GM12878 (cell line): Measurements from ENCODE around the gene JAG1. TPM values are rescaled to one million over a fixed set of nuclear protein-coding genes. Genes with fewer than 3 reads are reported as not detected.

Experiments
- ATF7 ChIP-seq: fragments of 450-650 bp; IDR thresholded peaks from 2 replicates; pipeline ENCODE4 v1.6.1; 2016; ENCODE audit warnings: low read depth, mild to moderate bottlenecking
- BMI1 ChIP-seq: fragments of 450-650 bp; IDR thresholded peaks from 2 replicates; pipeline ENCODE4 v1.6.1; 2016; ENCODE audit warnings: mild to moderate bottlenecking, moderate library complexity, borderline replicate concordance
- CEBPB ChIP-seq, 2 experiments: fragments of 150-350 bp in 1 of 2; IDR thresholded peaks; 2 replicates each; pipeline ENCODE4 v1.6.1; 2012 to 2014; ENCODE audit warnings: low read depth in 2 of 2, low read length in 2 of 2, borderline replicate concordance in 1 of 2, inconsistent platforms in 1 of 2
- CREM ChIP-seq: IDR thresholded peaks from 2 replicates; pipeline ENCODE4 v1.6.1; 2014; ENCODE audit warnings: antibody characterized with exemption, low read depth
- ETV6 ChIP-seq, 2 experiments: fragments of 450-650 bp in 1 of 2; IDR thresholded peaks in 1 of 2; conservative IDR thresholded peaks in 1 of 2; 2 replicates each; pipeline ENCODE4 v1.6.1; 2014; ENCODE audit warnings: antibody characterized with exemption in 1 of 2, borderline replicate concordance in 1 of 2, low read depth in 1 of 2, mild to moderate bottlenecking in 1 of 2, moderate library complexity in 1 of 2
- HDGF ChIP-seq: fragments of 450-650 bp; IDR thresholded peaks from 2 replicates; pipeline ENCODE4 v1.6.1; 2016; ENCODE audit warnings: antibody characterized with exemption
- IKZF2 ChIP-seq, 2 experiments: fragments of 450-650 bp; IDR thresholded peaks; 2 replicates each; pipeline ENCODE4 v1.6.1; 2017; ENCODE audit warnings: mild to moderate bottlenecking in 2 of 2, moderate library complexity in 2 of 2
- NR2F1 ChIP-seq: fragments of 450-650 bp; conservative IDR thresholded peaks from 2 replicates; pipeline ENCODE4 v1.6.1; 2017; ENCODE audit warnings: mild to moderate bottlenecking
- RAD21 ChIP-seq: IDR thresholded peaks from 2 replicates; pipeline ENCODE4 v1.6.1; 2011; ENCODE audit warnings: mild to moderate bottlenecking, low read depth, low read length, moderate library complexity; ENCODE audit not compliant: insufficient read depth
- SMC3 ChIP-seq: IDR thresholded peaks from 2 replicates; pipeline ENCODE4 v1.6.1; 2011; ENCODE audit warnings: low read length, improper control_type of control experiment, borderline replicate concordance
- TCF12 ChIP-seq: IDR thresholded peaks from 2 replicates; pipeline ENCODE4 v1.6.1; 2011; ENCODE audit warnings: low read depth, mild to moderate bottlenecking, low read length
- TCF7 ChIP-seq: IDR thresholded peaks from 2 replicates; pipeline ENCODE4 v1.6.1; 2014; ENCODE audit warnings: antibody characterized with exemption, borderline replicate concordance
- YBX1 ChIP-seq: fragments of 450-650 bp; IDR thresholded peaks from 2 replicates; pipeline ENCODE4 v1.6.1; 2016; ENCODE audit warnings: antibody characterized with exemption
- polyA plus RNA-seq, 11 experiments: library from polyadenylated mRNA; depleted of rRNA in 4 of 11; unstranded in 6 of 11; stranded (reverse) in 5 of 11; fragments of >200 nt; fragmentation: Nextera tagmentation in 4 of 11; fragmentation: Illumina TruSeq in 1 of 11; extraction: Ambion mirVana in 4 of 11; extraction: Trizol in 1 of 11; gene quantifications; 1 replicate in 1 of 11; 2 replicates in 10 of 11; pipeline versions ENCODE4 v1.2.1 to v1.2.3, GENCODE V29; 2011 to 2016; ENCODE audit warnings: inconsistent platforms in 2 of 11, missing spikeins in 2 of 11, low read depth in 1 of 11
- total RNA-seq, 4 experiments: library from RNA; depleted of rRNA in 3 of 4; stranded (reverse); fragments of >200 nt in 3 of 4; fragmentation: Illumina TruSeq in 1 of 4; extraction: Trizol in 1 of 4; gene quantifications; 2 replicates each; pipeline versions ENCODE4 v1.2.1 to v1.2.3, GENCODE V29; 2013 to 2021
- TF ChIP-seq, protein P1 (sequence below): fragments of 150-350 bp; IDR thresholded peaks from 2 replicates; pipeline ENCODE4 v1.6.1; 2014; ENCODE audit warnings: mild to moderate bottlenecking, low read depth, low read length
- TF ChIP-seq, protein P2 (sequence below): fragments of 450-650 bp; IDR thresholded peaks from 2 replicates; pipeline ENCODE4 v1.6.1; 2016; ENCODE audit warnings: mild to moderate bottlenecking
- TF ChIP-seq, protein P3 (sequence below): fragments of 450-650 bp; IDR thresholded peaks from 2 replicates; pipeline ENCODE4 v1.6.1; 2017; ENCODE audit warnings: mild to moderate bottlenecking, low read depth, inconsistent platforms; ENCODE audit not compliant: poor library complexity, severe bottlenecking
- TF ChIP-seq, protein P4 (sequence below): fragments of 450-650 bp; IDR thresholded peaks from 2 replicates; pipeline ENCODE4 v1.6.1; 2017; ENCODE audit warnings: mild to moderate bottlenecking, moderate library complexity
- TF ChIP-seq, protein P5 (sequence below): fragments of 450-650 bp; IDR thresholded peaks from 2 replicates; pipeline ENCODE4 v1.6.1; 2018; ENCODE audit warnings: borderline replicate concordance, mild to moderate bottlenecking; ENCODE audit not compliant: partially characterized antibody

The JAG1 gene
- total and polyA plus RNA-seq, 10 of the 15 experiments (the other 5 are each of a cell fraction or from before 2014, with no cell fraction given), result 0.66 to 6.9 (median 1.8) TPM

DNA sequence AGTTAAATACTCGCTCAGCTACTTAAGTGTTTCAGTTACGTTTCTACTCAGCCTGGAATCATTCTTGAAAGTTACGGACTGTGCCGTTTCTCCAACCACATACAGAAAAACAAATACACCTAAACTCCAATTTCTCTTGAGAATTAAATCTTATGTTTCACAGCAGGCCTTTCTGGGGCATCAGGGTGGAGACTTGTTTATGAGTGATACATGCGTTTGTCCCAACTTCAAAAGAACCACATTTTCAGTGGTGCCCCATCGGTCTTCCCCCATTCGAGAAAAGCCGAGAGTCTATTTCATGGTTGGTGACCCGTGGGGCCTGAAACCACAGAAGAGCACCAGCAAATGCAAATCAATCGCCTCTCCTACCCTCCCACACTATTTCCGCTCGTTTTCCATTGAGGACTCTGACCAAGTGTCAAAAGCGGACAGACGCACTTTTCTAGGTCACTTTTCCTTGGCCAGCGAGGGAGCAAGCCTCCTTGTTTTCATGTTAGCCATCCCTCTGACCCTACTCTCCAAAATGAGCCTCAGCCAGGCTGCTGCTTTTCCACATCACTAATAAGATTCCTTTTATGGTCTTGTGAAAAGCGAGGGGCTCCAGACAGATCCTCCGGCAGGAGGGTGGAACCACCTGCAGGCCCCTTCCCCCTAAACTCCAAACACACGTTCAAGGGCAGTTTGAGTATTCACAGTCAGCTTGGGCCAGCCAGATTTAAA is 3.1 kb downstream of the JAG1 start (continued):
- TF ChIP-seq, protein P1, sequence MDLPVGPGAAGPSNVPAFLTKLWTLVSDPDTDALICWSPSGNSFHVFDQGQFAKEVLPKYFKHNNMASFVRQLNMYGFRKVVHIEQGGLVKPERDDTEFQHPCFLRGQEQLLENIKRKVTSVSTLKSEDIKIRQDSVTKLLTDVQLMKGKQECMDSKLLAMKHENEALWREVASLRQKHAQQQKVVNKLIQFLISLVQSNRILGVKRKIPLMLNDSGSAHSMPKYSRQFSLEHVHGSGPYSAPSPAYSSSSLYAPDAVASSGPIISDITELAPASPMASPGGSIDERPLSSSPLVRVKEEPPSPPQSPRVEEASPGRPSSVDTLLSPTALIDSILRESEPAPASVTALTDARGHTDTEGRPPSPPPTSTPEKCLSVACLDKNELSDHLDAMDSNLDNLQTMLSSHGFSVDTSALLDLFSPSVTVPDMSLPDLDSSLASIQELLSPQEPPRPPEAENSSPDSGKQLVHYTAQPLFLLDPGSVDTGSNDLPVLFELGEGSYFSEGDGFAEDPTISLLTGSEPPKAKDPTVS, result no peak
- TF ChIP-seq ATF7 (no peak; the same call in 1 of the 2 replicates), HDGF (no peak), TCF12 (0 out of 2 replicates have a peak, but pooled peaks have one; percentile 7), TCF7 (peak; percentile 95), CREM (no peak), RAD21 (no peak), ETV6 (conservative IDR thresholded peaks at IDR 0.05 in 1 of 2, IDR thresholded peaks at IDR 0.05 in 1 of 2; ENCODE audit: borderline replicate concordance in 1 of 2, low read depth in 1 of 2) (peak in 1 of 2 experiments; percentile 79; a peak in 2 of 4 replicates), BMI1 (no peak; the same call in 1 of the 2 replicates), SMC3 (no peak), NR2F1 (peak; percentile 97), IKZF2 (IDR thresholded peaks at IDR 0.05) (peak; percentile 90 to 91), CEBPB (IDR thresholded peaks at IDR 0.05; ENCODE audit: borderline replicate concordance in 1 of 2, low read depth in 2 of 2, low read length in 2 of 2) (no peak), YBX1 (no peak)
- TF ChIP-seq, protein P2, sequence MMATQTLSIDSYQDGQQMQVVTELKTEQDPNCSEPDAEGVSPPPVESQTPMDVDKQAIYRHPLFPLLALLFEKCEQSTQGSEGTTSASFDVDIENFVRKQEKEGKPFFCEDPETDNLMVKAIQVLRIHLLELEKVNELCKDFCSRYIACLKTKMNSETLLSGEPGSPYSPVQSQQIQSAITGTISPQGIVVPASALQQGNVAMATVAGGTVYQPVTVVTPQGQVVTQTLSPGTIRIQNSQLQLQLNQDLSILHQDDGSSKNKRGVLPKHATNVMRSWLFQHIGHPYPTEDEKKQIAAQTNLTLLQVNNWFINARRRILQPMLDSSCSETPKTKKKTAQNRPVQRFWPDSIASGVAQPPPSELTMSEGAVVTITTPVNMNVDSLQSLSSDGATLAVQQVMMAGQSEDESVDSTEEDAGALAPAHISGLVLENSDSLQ, result peak; percentile 19; the same call in 1 of the 2 replicates
- TF ChIP-seq, protein P3, sequence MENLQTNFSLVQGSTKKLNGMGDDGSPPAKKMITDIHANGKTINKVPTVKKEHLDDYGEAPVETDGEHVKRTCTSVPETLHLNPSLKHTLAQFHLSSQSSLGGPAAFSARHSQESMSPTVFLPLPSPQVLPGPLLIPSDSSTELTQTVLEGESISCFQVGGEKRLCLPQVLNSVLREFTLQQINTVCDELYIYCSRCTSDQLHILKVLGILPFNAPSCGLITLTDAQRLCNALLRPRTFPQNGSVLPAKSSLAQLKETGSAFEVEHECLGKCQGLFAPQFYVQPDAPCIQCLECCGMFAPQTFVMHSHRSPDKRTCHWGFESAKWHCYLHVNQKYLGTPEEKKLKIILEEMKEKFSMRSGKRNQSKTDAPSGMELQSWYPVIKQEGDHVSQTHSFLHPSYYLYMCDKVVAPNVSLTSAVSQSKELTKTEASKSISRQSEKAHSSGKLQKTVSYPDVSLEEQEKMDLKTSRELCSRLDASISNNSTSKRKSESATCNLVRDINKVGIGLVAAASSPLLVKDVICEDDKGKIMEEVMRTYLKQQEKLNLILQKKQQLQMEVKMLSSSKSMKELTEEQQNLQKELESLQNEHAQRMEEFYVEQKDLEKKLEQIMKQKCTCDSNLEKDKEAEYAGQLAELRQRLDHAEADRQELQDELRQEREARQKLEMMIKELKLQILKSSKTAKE, result peak; percentile 56
- TF ChIP-seq, protein P4, sequence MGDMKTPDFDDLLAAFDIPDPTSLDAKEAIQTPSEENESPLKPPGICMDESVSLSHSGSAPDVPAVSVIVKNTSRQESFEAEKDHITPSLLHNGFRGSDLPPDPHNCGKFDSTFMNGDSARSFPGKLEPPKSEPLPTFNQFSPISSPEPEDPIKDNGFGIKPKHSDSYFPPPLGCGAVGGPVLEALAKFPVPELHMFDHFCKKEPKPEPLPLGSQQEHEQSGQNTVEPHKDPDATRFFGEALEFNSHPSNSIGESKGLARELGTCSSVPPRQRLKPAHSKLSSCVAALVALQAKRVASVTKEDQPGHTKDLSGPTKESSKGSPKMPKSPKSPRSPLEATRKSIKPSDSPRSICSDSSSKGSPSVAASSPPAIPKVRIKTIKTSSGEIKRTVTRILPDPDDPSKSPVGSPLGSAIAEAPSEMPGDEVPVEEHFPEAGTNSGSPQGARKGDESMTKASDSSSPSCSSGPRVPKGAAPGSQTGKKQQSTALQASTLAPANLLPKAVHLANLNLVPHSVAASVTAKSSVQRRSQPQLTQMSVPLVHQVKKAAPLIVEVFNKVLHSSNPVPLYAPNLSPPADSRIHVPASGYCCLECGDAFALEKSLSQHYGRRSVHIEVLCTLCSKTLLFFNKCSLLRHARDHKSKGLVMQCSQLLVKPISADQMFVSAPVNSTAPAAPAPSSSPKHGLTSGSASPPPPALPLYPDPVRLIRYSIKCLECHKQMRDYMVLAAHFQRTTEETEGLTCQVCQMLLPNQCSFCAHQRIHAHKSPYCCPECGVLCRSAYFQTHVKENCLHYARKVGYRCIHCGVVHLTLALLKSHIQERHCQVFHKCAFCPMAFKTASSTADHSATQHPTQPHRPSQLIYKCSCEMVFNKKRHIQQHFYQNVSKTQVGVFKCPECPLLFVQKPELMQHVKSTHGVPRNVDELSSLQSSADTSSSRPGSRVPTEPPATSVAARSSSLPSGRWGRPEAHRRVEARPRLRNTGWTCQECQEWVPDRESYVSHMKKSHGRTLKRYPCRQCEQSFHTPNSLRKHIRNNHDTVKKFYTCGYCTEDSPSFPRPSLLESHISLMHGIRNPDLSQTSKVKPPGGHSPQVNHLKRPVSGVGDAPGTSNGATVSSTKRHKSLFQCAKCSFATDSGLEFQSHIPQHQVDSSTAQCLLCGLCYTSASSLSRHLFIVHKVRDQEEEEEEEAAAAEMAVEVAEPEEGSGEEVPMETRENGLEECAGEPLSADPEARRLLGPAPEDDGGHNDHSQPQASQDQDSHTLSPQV, result no peak
- TF ChIP-seq, protein P5, sequence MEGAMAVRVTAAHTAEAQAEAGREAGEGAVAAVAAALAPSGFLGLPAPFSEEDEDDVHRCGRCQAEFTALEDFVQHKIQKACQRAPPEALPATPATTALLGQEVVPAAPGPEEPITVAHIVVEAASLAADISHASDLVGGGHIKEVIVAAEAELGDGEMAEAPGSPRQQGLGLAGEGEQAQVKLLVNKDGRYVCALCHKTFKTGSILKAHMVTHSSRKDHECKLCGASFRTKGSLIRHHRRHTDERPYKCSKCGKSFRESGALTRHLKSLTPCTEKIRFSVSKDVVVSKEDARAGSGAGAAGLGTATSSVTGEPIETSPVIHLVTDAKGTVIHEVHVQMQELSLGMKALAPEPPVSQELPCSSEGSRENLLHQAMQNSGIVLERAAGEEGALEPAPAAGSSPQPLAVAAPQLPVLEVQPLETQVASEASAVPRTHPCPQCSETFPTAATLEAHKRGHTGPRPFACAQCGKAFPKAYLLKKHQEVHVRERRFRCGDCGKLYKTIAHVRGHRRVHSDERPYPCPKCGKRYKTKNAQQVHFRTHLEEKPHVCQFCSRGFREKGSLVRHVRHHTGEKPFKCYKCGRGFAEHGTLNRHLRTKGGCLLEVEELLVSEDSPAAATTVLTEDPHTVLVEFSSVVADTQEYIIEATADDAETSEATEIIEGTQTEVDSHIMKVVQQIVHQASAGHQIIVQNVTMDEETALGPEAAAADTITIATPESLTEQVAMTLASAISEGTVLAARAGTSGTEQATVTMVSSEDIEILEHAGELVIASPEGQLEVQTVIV, result no peak
